ENCODE data around the gene TRAF4.

- TF ChIP-seq, protein P1, sequence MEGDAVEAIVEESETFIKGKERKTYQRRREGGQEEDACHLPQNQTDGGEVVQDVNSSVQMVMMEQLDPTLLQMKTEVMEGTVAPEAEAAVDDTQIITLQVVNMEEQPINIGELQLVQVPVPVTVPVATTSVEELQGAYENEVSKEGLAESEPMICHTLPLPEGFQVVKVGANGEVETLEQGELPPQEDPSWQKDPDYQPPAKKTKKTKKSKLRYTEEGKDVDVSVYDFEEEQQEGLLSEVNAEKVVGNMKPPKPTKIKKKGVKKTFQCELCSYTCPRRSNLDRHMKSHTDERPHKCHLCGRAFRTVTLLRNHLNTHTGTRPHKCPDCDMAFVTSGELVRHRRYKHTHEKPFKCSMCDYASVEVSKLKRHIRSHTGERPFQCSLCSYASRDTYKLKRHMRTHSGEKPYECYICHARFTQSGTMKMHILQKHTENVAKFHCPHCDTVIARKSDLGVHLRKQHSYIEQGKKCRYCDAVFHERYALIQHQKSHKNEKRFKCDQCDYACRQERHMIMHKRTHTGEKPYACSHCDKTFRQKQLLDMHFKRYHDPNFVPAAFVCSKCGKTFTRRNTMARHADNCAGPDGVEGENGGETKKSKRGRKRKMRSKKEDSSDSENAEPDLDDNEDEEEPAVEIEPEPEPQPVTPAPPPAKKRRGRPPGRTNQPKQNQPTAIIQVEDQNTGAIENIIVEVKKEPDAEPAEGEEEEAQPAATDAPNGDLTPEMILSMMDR (IDR thresholded peaks at IDR 0.05; ENCODE audit: extremely low read depth in 1 of 2, insufficient read depth in 1 of 2, low read depth in 1 of 2, low read length in 2 of 2), result no peak
- no peak for TF ChIP-seq POLR2AphosphoS5 (IDR thresholded peaks at IDR 0.05; ENCODE audit: insufficient read depth, low read depth, low read length)
- TF ChIP-seq MAX (IDR thresholded peaks at IDR 0.05; ENCODE audit: insufficient read depth, insufficient read length), result no peak
- no peak for TF ChIP-seq POLR2A (IDR thresholded peaks at IDR 0.05; ENCODE audit: low read depth, low read length)
These were observed 32.1 kb upstream of the TRAF4 start, which contains the start of gene PROCA1 for GRCh38 chr17:28711723-28712031.

Measured in endothelial cell of umbilical vein (primary cell).